Urinary bladder (tissue), 4 donors: ENCODE data around the gene ADH5. TPM values are rescaled to one million over a fixed set of nuclear protein-coding genes. Genes with fewer than 3 reads are reported as not detected.
"Not testable (repeated sequence)": the region's sequence is repeated elsewhere in the genome, so short reads cannot be mapped to it uniquely, and the experiment has no call there.

Experiments
- DNase-seq: peaks from one replicate; pipeline ENCODE4 v3.0.0-alpha.2; 2015; ENCODE audit errors: extremely low spot score
- H3K27ac ChIP-seq: one replicate; pipeline ENCODE4 v1.5.1; 2013; ENCODE audit warnings: low read depth, mild to moderate bottlenecking, moderate library complexity
- H3K36me3 ChIP-seq: one replicate; pipeline ENCODE4 v1.6.1; 2013; ENCODE audit warnings: mild to moderate bottlenecking, moderate library complexity; ENCODE audit not compliant: insufficient read depth
- H3K4me1 ChIP-seq: one replicate; pipeline ENCODE4 v1.6.1; 2013; ENCODE audit warnings: mild to moderate bottlenecking, moderate library complexity; ENCODE audit not compliant: insufficient read depth
- H3K4me3 ChIP-seq: one replicate; pipeline ENCODE4 v1.5.1; 2013; ENCODE audit warnings: low read depth, low read length
- WGBS: extraction: QIAGEN DNeasy Blood & Tissue Kit; methylation state at CpG from one replicate; pipeline ENCODE4 v1.1.7; 2013; 5-methylcytosine and 5-hydroxymethylcytosine counted together
- polyA plus RNA-seq: library from polyadenylated mRNA; stranded (reverse); fragments of 200-250 nt; gene quantifications from one replicate; pipeline ENCODE4 v1.2.3, GENCODE V29; 2013
- total RNA-seq: library from RNA; depleted of rRNA; stranded (reverse); fragments of >200 nt; gene quantifications from one replicate; pipeline ENCODE4 v1.2.3, GENCODE V29; 2014
- donor health status: healthy with polysubstance abuse.
- donor health status: healthy.

Gene ADH5
- total and polyA plus RNA-seq, 2 donors: 165 to 297 TPM

GRCh38 chr4:99102634-99103033 is 14.0 kb upstream of the ADH5 start:
- Histone ChIP-seq H3K4me1 (no peaks in the 10 kb centered on the region), H3K27ac (no peak overlapping the region), H3K4me3 (no peak overlapping the region), H3K36me3 (no peaks in the 10 kb centered on the region)
- DNase-seq: no peak
- 98% methylated on average over 2 of the region's 2 CpGs for WGBS

- Histone ChIP-seq H3K4me3 (no peak overlapping the region), H3K27ac (no peak overlapping the region), H3K36me3 (no peaks in the 10 kb centered on the region), H3K4me1 (no peaks in the 10 kb centered on the region)
- WGBS: 88% methylated on average over 1 of the region's 1 CpG
- no peak for DNase-seq
Measured at GRCh38 chr4:99100876-99101275, 12.3 kb upstream of the ADH5 start.

GRCh38 chr4:99099814-99100213 is 11.2 kb upstream of the ADH5 start:
- 94% methylated on average over 5 of the region's 5 CpGs for WGBS

GRCh38 chr4:99099311-99099710 is 10.7 kb upstream of the ADH5 start:
- Histone ChIP-seq H3K4me3 (no peak overlapping the region), H3K36me3 (no peaks in the 10 kb centered on the region), H3K4me1 (no peaks in the 10 kb centered on the region), H3K27ac (no peak overlapping the region)
- no peak for DNase-seq
- WGBS: 93% methylated on average over 12 of the region's 12 CpGs

More at GRCh38 chr4:99099814-99100213, 11.2 kb upstream of the ADH5 start:
- H3K36me3 ChIP-seq, H3K27ac ChIP-seq, H3K4me3 ChIP-seq, DNase-seq, H3K4me1 ChIP-seq: not testable (repeated sequence)

- WGBS: 81% methylated on average over 2 of the region's 2 CpGs
- not testable (repeated sequence) for H3K4me3 ChIP-seq
Measured at GRCh38 chr4:99091841-99092240, 3.3 kb upstream of the ADH5 start.

GRCh38 chr4:99091216-99091575 is 2.6 kb upstream of the ADH5 start:
- no peaks in the 10 kb centered on the region for H3K36me3 ChIP-seq
- no peak overlapping the region for H3K4me3 ChIP-seq
- DNase-seq: no peak
- WGBS: 33% methylated on average over 2 of the region's 2 CpGs
- H3K4me1 ChIP-seq: no peaks in the 10 kb centered on the region
- H3K27ac ChIP-seq: peak overlapping the region; percentile 60

More at GRCh38 chr4:99091841-99092240, 3.3 kb upstream of the ADH5 start:
- not testable (repeated sequence) for H3K4me1 ChIP-seq, H3K27ac ChIP-seq, DNase-seq, H3K36me3 ChIP-seq

- Histone ChIP-seq H3K4me3 (no peak overlapping the region), H3K27ac (peak overlapping the region; percentile 2), H3K4me1 (no peaks in the 10 kb centered on the region), H3K36me3 (no peaks in the 10 kb centered on the region)
- WGBS: 42% methylated on average over 2 of the region's 2 CpGs
- DNase-seq: no peak
Measured at GRCh38 chr4:99090481-99091215, 2.1 kb upstream of the ADH5 start.

- H3K27ac ChIP-seq: no peak overlapping the region
- H3K4me1 ChIP-seq: no peaks in the 10 kb centered on the region
- peak; percentile 49 for DNase-seq
- peak overlapping the region; percentile 69 for H3K4me3 ChIP-seq
- peaks cover 3% of the 10 kb centered on the region for H3K36me3 ChIP-seq
- WGBS: 2% methylated on average over 15 of the region's 15 CpGs
Measured at GRCh38 chr4:99088023-99088449, 552 bp downstream of the ADH5 start.

- Histone ChIP-seq H3K4me3 (no peak overlapping the region), H3K36me3 (peaks cover 5% of the 10 kb centered on the region), H3K27ac (no peak overlapping the region), H3K4me1 (no peaks in the 10 kb centered on the region)
- no peak for DNase-seq
- 88% methylated on average over 2 of the region's 2 CpGs for WGBS
Measured at GRCh38 chr4:99084595-99084994, 4.0 kb downstream of the ADH5 start.

GRCh38 chr4:99082192-99082591 is 6.4 kb downstream of the ADH5 start:
- 90% methylated on average over 5 of the region's 5 CpGs for WGBS
- H3K36me3 ChIP-seq: peaks cover 5% of the 10 kb centered on the region
- H3K27ac ChIP-seq: no peak overlapping the region
- H3K4me1 ChIP-seq: no peaks in the 10 kb centered on the region
- no peak for DNase-seq
- no peak overlapping the region for H3K4me3 ChIP-seq

- WGBS: 67% methylated on average over 6 of the region's 6 CpGs
- H3K27ac ChIP-seq, H3K36me3 ChIP-seq, DNase-seq, H3K4me1 ChIP-seq, H3K4me3 ChIP-seq: not testable (repeated sequence)
Measured at GRCh38 chr4:99080869-99081268, 7.7 kb downstream of the ADH5 start.

- no peak for DNase-seq
- Histone ChIP-seq H3K4me3 (no peak overlapping the region), H3K36me3 (peaks cover 13% of the 10 kb centered on the region), H3K4me1 (no peaks in the 10 kb centered on the region), H3K27ac (no peak overlapping the region)
- WGBS: 63% methylated on average over 5 of the region's 5 CpGs
Measured at GRCh38 chr4:99079625-99080295, 8.8 kb downstream of the ADH5 start.

- no peak for DNase-seq
- Histone ChIP-seq H3K27ac (no peak overlapping the region), H3K4me1 (no peaks in the 10 kb centered on the region), H3K4me3 (no peak overlapping the region), H3K36me3 (peaks cover 11% of the 10 kb centered on the region)
- WGBS: 73% methylated on average over 5 of the region's 5 CpGs
Measured at GRCh38 chr4:99078931-99079624, 9.5 kb downstream of the ADH5 start.

GRCh38 chr4:99078336-99078735 is 10.3 kb downstream of the ADH5 start:
- H3K36me3 ChIP-seq: peaks cover 13% of the 10 kb centered on the region
- no peak for DNase-seq
- WGBS: 91% methylated on average over 5 of the region's 5 CpGs

More at GRCh38 chr4:99078336-99078735, 10.3 kb downstream of the ADH5 start:
- Histone ChIP-seq H3K27ac (no peak overlapping the region), H3K4me3 (no peak overlapping the region), H3K4me1 (no peaks in the 10 kb centered on the region)
